IMR-90 (cell line): ENCODE data around the gene ARVCF. TPM values are rescaled to one million over a fixed set of nuclear protein-coding genes. Genes with fewer than 3 reads are reported as not detected.

ENCODE experiments used
- ATAC-seq: fragments of 200-7000 bp; cut with Tn5 transposase; 2 replicates; pipeline ENCODE4 v1.9.1; 2020; ENCODE audit warnings: low read depth, mild to moderate bottlenecking, moderate library complexity
- BruUV-seq: library from RNA; stranded (reverse); fragments of 400-500 nt; replicated peaks from 2 replicates; lab custom pipeline; 2021; lab: Mats Ljungman, UMichigan
- CTCF ChIA-PET: fragments of 300-600 bp; formaldehyde crosslinking; extraction: SDS; loops from one replicate; lab custom pipeline; 2021; ENCODE audit warnings: antibody characterized with exemption; lab: Yijun Ruan, JAX
- POLR2A ChIA-PET: fragments of 300-600 bp; sonication (Branson Sonifier 250); formaldehyde crosslinking; loops from one replicate; lab custom pipeline; 2022; ENCODE audit warnings: antibody characterized with exemption; ENCODE audit not compliant: unreplicated experiment; lab: Charles Lee
- DNase-seq: peaks from one replicate; pipeline ENCODE4 v3.0.0; 2013
- H2AFZ ChIP-seq: replicated peaks from 2 replicates; pipeline ENCODE3; 2013; ENCODE audit warnings: low read length, mild to moderate bottlenecking; ENCODE audit not compliant: poor library complexity
- H2AK5ac ChIP-seq: 2 replicates; pipeline ENCODE4 v1.6.1; 2013; ENCODE audit warnings: low read depth, low read length, inconsistent platforms
- H2AK9ac ChIP-seq: replicated peaks from 2 replicates; pipeline ENCODE3; 2013; ENCODE audit warnings: mild to moderate bottlenecking, low read depth, low read length, moderate library complexity; ENCODE audit not compliant: poor library complexity
- H2BK120ac ChIP-seq: 2 replicates; pipeline ENCODE4 v1.6.1; 2013; ENCODE audit warnings: low read depth, low read length, inconsistent platforms
- H2BK15ac ChIP-seq: 3 replicates; pipeline ENCODE4 v1.6.1; 2013; ENCODE audit warnings: low read depth, low read length, inconsistent platforms
- H2BK20ac ChIP-seq: 2 replicates; pipeline ENCODE4 v1.6.1; 2013; ENCODE audit warnings: low read depth, mild to moderate bottlenecking, inconsistent platforms, low read length, moderate library complexity
- H2BK5ac ChIP-seq: 2 replicates; pipeline ENCODE4 v1.6.1; 2013; ENCODE audit warnings: mild to moderate bottlenecking, low read depth, low read length, inconsistent platforms; ENCODE audit not compliant: poor library complexity, severe bottlenecking
- H3K14ac ChIP-seq: replicated peaks from 2 replicates; pipeline ENCODE4 v1.6.1; 2013; ENCODE audit warnings: low read depth, low read length, inconsistent platforms
- H3K18ac ChIP-seq: 2 replicates; pipeline ENCODE4 v1.6.1; 2013; ENCODE audit warnings: low read depth, low read length, control low read depth
- H3K23ac ChIP-seq: 2 replicates; pipeline ENCODE4 v1.6.1; 2013; ENCODE audit warnings: low read depth, low read length, inconsistent platforms
- H3K27ac ChIP-seq: 2 replicates; pipeline ENCODE4 v1.5.1; 2013; ENCODE audit warnings: mild to moderate bottlenecking, control low read depth, low read length; ENCODE audit not compliant: insufficient read depth
- H3K27me3 ChIP-seq: 2 replicates; pipeline ENCODE4 v1.6.1; 2013; ENCODE audit warnings: low read length; ENCODE audit not compliant: control insufficient read depth, insufficient read depth
- H3K36me3 ChIP-seq: 2 replicates; pipeline ENCODE4 v1.6.1; 2013; ENCODE audit warnings: low read length, mixed read lengths; ENCODE audit not compliant: control insufficient read depth, insufficient read depth
- H3K4ac ChIP-seq: 2 replicates; pipeline ENCODE4 v1.6.1; 2013; ENCODE audit warnings: low read depth, low read length, inconsistent platforms
- H3K4me1 ChIP-seq: 2 replicates; pipeline ENCODE4 v1.6.1; 2013; ENCODE audit warnings: low read length, mixed read lengths; ENCODE audit not compliant: control insufficient read depth, insufficient read depth
- H3K4me2 ChIP-seq: 2 replicates; pipeline ENCODE4 v1.6.1; 2013; ENCODE audit warnings: low read depth, mild to moderate bottlenecking, control low read depth, low read length, moderate library complexity
- H3K4me3 ChIP-seq: 2 replicates; pipeline ENCODE4 v1.5.1; 2013; ENCODE audit warnings: low read depth, mild to moderate bottlenecking, control low read depth, low read length, moderate library complexity; ENCODE audit not compliant: insufficient read depth
- H3K56ac ChIP-seq: 2 replicates; pipeline ENCODE4 v1.6.1; 2013; ENCODE audit warnings: low read length, inconsistent platforms; ENCODE audit not compliant: insufficient read depth; ENCODE audit errors: extremely low read depth
- H3K79me1 ChIP-seq, 2 experiments: 2 replicates each; pipeline ENCODE4 v1.6.1; 2013; ENCODE audit warnings: low read length in 2 of 2, inconsistent platforms in 1 of 2, low read depth in 1 of 2
- H3K9ac ChIP-seq: 2 replicates; pipeline ENCODE4 v1.6.1; 2013; ENCODE audit warnings: low read depth, low read length, control low read depth
- H3K9me1 ChIP-seq: 2 replicates; pipeline ENCODE4 v1.6.1; 2013; ENCODE audit warnings: low read length, inconsistent platforms; ENCODE audit not compliant: insufficient read depth
- H3K9me3 ChIP-seq: 2 replicates; pipeline ENCODE4 v1.6.1; 2013; ENCODE audit warnings: low read length; ENCODE audit not compliant: control insufficient read depth, insufficient read depth
- H4K20me1 ChIP-seq: 2 replicates; pipeline ENCODE4 v1.6.1; 2013; ENCODE audit warnings: low read length, inconsistent platforms; ENCODE audit not compliant: insufficient read depth
- H4K5ac ChIP-seq: 2 replicates; pipeline ENCODE4 v1.6.1; 2013; ENCODE audit warnings: mild to moderate bottlenecking, low read depth, low read length, control low read depth
- H4K8ac ChIP-seq, 2 experiments: 2 replicates each; pipeline ENCODE4 v1.6.1; 2013; ENCODE audit warnings: low read depth in 2 of 2, low read length in 2 of 2, control low read depth in 1 of 2, inconsistent platforms in 1 of 2
- H4K91ac ChIP-seq: 2 replicates; pipeline ENCODE4 v1.6.1; 2013; ENCODE audit warnings: low read depth, low read length, inconsistent platforms; ENCODE audit not compliant: insufficient read depth
- NFE2L2 ChIP-seq: fragments of 150-350 bp; IDR thresholded peaks from 2 replicates; pipeline ENCODE4 v1.6.1; 2016; ENCODE audit warnings: low read depth, mild to moderate bottlenecking, low read length
- SMC3 ChIP-seq: fragments of 150-350 bp; IDR thresholded peaks from 2 replicates; pipeline ENCODE4 v1.6.1; 2016; ENCODE audit warnings: low read depth, mild to moderate bottlenecking, antibody characterized with exemption, low read length, moderate library complexity
- USF2 ChIP-seq: fragments of 150-350 bp; IDR thresholded peaks from 2 replicates; pipeline ENCODE4 v1.6.1; 2017; ENCODE audit warnings: mild to moderate bottlenecking, antibody characterized with exemption, low read length, low read depth
- WGBS, 2 experiments: methylation state at CpG; one replicate each; pipeline versions ENCODE4 v1.1.5 to v1.1.7; 2013; ENCODE audit warnings: missing lambda C conversion rate in 2 of 2; ENCODE audit not compliant: insufficient read length in 1 of 2; ENCODE audit errors: extremely low coverage in 2 of 2; 5-methylcytosine and 5-hydroxymethylcytosine counted together
- dilution Hi-C: fragments of 300-500 bp; cut with HindIII; formaldehyde crosslinking; loops from one replicate; pipeline ENCODE4 v1.14.3; 2018; ENCODE audit warnings: low sequenced_read_pairs; ENCODE audit not compliant: unreplicated experiment
- in situ Hi-C: fragments of 300-500 bp; cut with MboI; formaldehyde crosslinking; loops from 3 replicates; pipeline ENCODE4 v1.14.3; 2019; ENCODE audit warnings: low sequenced_read_pairs, inconsistent platforms, mixed read lengths
- intact Hi-C: fragments of 100-400 bp; cut with micrococcal nuclease; formaldehyde crosslinking; loops from 2 replicates; pipeline ENCODE4 v1.10.0; 2022
- polyA plus RNA-seq, 3 experiments: library from polyadenylated mRNA; depleted of rRNA; stranded (reverse); fragments of >200 nt; gene quantifications; 2 replicates each; pipeline ENCODE4 v1.2.3, GENCODE V29; 2012; ENCODE audit warnings: low replicate concordance in 1 of 3
- total RNA-seq: library from RNA; depleted of rRNA; stranded (reverse); fragments of >200 nt; gene quantifications from 2 replicates; pipeline ENCODE4 v1.2.3, GENCODE V29; 2012

ARVCF gene
- total and polyA plus RNA-seq, 2 of the 4 experiments (the other 2 are of a cell fraction): 8.6 to 14.1 TPM

GRCh38 chr22:20021196-20022181 is 4.9 kb upstream of the ARVCF start:
- ChIA-PET POLR2A (interaction anchor here (0.6 kb wide), 2 partner anchors 96 to 741 kb away, joined by 3 to 5 read pairs; partner anchors contain the start of gene TRMT2A), CTCF (interaction anchor here (0.6 to 1.0 kb wide), 3 partner anchors 8 to 777 kb away, joined by 3 read pairs; no protein-coding TSS in a partner anchor)
- Histone ChIP-seq H2BK20ac (no peak overlapping the region), H3K4me3 (peak overlapping the region; percentile 64), H3K36me3 (peaks cover 4% of the 10 kb centered on the region; the same call in 1 of the 2 replicates), H3K4me2 (peak overlapping the region; percentile 87), H2BK15ac (no peak overlapping the region), H2AK5ac (peak overlapping the region; percentile 94), H3K9me1 (peaks cover 38% of the 10 kb centered on the region), H3K4me1 (peaks cover 14% of the 10 kb centered on the region), H3K27ac (peak overlapping the region; percentile 70), H3K9me3 (no peaks in the 10 kb centered on the region), H4K8ac (peak overlapping the region; percentile 46 to 66; a peak in 2 of 4 replicates), H4K20me1 (peaks cover 43% of the 10 kb centered on the region), H3K9ac (peak overlapping the region; percentile 86), H3K4ac (peak overlapping the region; percentile 93), H2BK120ac (0 out of 2 replicates have a peak overlapping the region, but pooled peaks have one; percentile 10), H3K18ac (no peak overlapping the region), H4K91ac (peak overlapping the region; percentile 70), H3K79me1 (peaks cover 12 to 58% of the 10 kb centered on the region in 2 experiments), H3K56ac (no peak overlapping the region; the same call in 1 of the 2 replicates), H3K14ac (peak overlapping the region; percentile 92), H4K5ac (peak overlapping the region; percentile 3; the same call in 1 of the 2 replicates), H3K23ac (peak overlapping the region; percentile 97), H2AFZ (peak overlapping the region; percentile 98), H2AK9ac (peak overlapping the region; percentile 97), H3K27me3 (peaks cover 11% of the 10 kb centered on the region; the same call in 1 of the 2 replicates), H2BK5ac (peak overlapping the region; percentile 51)
- dilution Hi-C loops (no loop called here), intact Hi-C loops (no loop called here), in situ Hi-C loops (no loop called here)
- ATAC-seq (peak; percentile 35), DNase-seq (peak; percentile 54)
- 12% methylated on average over 7 of the region's 36 CpGs; no CpG with 5 or more reads in 1 of the 2 experiments for WGBS, 2 experiments
- TF ChIP-seq SMC3 (no peak), USF2 (peak; percentile 43), NFE2L2 (peak; percentile 30; the same call in 1 of the 2 replicates)
- BruUV-seq: no TSS peak
